ENCODE results near the gene UBQLN2. TPM values are rescaled to one million over a fixed set of nuclear protein-coding genes. Genes with fewer than 3 reads are reported as not detected.
"Not testable (repeated sequence)": the region's sequence is repeated elsewhere in the genome, so short reads cannot be mapped to it uniquely, and the experiment has no call there.

The UBQLN2 gene
- total and polyA plus RNA-seq, 2 donors = 3.8 to 21.2 TPM

- peak overlapping the region; percentile 91 to 94 for H3K27ac ChIP-seq (ENCODE audit: low read depth in 1 of 2, low read length in 1 of 2)
- DNase-seq (ENCODE audit: low read depth in 6 of 9, low spot score in 9 of 9) = peak in 6 of 9 donors; percentile 3 to 43 (median 8)
- H3K9me3 ChIP-seq (ENCODE audit: control insufficient read depth in 2 of 2, insufficient read depth in 1 of 2, low read length in 1 of 2) = no peaks in the 10 kb centered on the region
- peaks cover 0 to 6% of the 10 kb centered on the region in 2 donors for H3K36me3 ChIP-seq (ENCODE audit: control insufficient read depth in 2 of 2, insufficient read depth in 2 of 2, low read length in 1 of 2)
- H3K4me1 ChIP-seq (ENCODE audit: control insufficient read depth in 2 of 2, insufficient read depth in 2 of 2, low read length in 2 of 2) = peaks cover 0 to 8% of the 10 kb centered on the region in 2 donors
- 3% methylated on average over 23 of the region's 23 CpGs for WGBS
- H3K27me3 ChIP-seq (ENCODE audit: control insufficient read depth in 2 of 2, insufficient read depth in 1 of 2, low read length in 1 of 2) = peaks cover 0 to 3% of the 10 kb centered on the region in 2 donors
- H3K4me3 ChIP-seq (ENCODE audit: low read length in 2 of 2) = peak overlapping the region; percentile 73 to 76
These were observed 898 bp downstream of the UBQLN2 start for GRCh38 chrX:56564164-56564885.

GRCh38 chrX:56564921-56565840 lies 1.8 kb downstream of the UBQLN2 start:
- peaks cover 0 to 8% of the 10 kb centered on the region in 2 donors for H3K4me1 ChIP-seq (ENCODE audit: control insufficient read depth in 2 of 2, insufficient read depth in 2 of 2, low read length in 2 of 2)
- peak overlapping the region; percentile 73 to 76 for H3K4me3 ChIP-seq (ENCODE audit: low read length in 2 of 2)
- peak overlapping the region in 1 of 2 donors; percentile 42 for H3K27ac ChIP-seq (ENCODE audit: low read depth in 1 of 2, low read length in 1 of 2)
- no peaks in the 10 kb centered on the region for H3K9me3 ChIP-seq (ENCODE audit: control insufficient read depth in 2 of 2, insufficient read depth in 1 of 2, low read length in 1 of 2)
- WGBS = 19% methylated on average over 20 of the region's 20 CpGs
- peaks cover under 1 to 6% of the 10 kb centered on the region in 2 donors for H3K36me3 ChIP-seq (ENCODE audit: control insufficient read depth in 2 of 2, insufficient read depth in 2 of 2, low read length in 1 of 2)
- peaks cover 0 to 3% of the 10 kb centered on the region in 2 donors for H3K27me3 ChIP-seq (ENCODE audit: control insufficient read depth in 2 of 2, insufficient read depth in 1 of 2, low read length in 1 of 2)
- peak in 2 of 9 donors; percentile 1 to 34 for DNase-seq (ENCODE audit: low read depth in 6 of 9, low spot score in 9 of 9)

GRCh38 chrX:56569378-56570057 lies 6.1 kb downstream of the UBQLN2 start:
- no peaks in the 10 kb centered on the region for H3K27me3 ChIP-seq (ENCODE audit: control insufficient read depth in 2 of 2, insufficient read depth in 1 of 2, low read length in 1 of 2)
- peaks cover 6 to 8% of the 10 kb centered on the region in 2 donors for H3K36me3 ChIP-seq (ENCODE audit: control insufficient read depth in 2 of 2, insufficient read depth in 2 of 2, low read length in 1 of 2)
- H3K9me3 ChIP-seq (ENCODE audit: control insufficient read depth in 2 of 2, insufficient read depth in 1 of 2, low read length in 1 of 2) = no peaks in the 10 kb centered on the region
- H3K4me3 ChIP-seq (ENCODE audit: low read length in 2 of 2) = no peak overlapping the region
- no peak overlapping the region for H3K27ac ChIP-seq (ENCODE audit: low read depth in 1 of 2, low read length in 1 of 2)
- 72% methylated on average over 6 of the region's 6 CpGs for WGBS
- DNase-seq (ENCODE audit: low read depth in 6 of 9, low spot score in 9 of 9) = no peak
- peaks cover 0 to 8% of the 10 kb centered on the region in 2 donors for H3K4me1 ChIP-seq (ENCODE audit: control insufficient read depth in 2 of 2, insufficient read depth in 2 of 2, low read length in 2 of 2)

DNA sequence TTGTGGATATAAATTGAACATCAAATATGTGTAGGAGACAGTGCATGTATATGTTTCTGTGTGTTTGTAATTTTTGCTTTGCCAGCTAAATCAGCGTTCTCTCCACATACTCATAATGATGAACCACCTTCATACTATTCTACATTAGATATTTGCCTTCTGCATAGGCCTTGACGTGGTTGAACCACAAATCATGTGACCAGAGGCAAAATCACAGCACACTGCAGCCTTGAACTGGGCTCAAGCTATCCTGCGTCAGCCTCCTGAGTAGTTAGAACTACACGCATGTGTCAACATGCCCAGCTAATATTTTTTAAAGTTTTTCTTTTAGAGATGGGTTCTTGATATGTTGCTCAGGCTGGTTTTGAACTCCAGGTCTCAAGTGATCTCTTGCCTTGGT lies 9.5 kb downstream of the UBQLN2 start:
- DNase-seq (ENCODE audit: low read depth in 6 of 9, low spot score in 9 of 9) = no peak
- 72% methylated on average over 4 of the region's 4 CpGs for WGBS

GRCh38 chrX:56574861-56575260 lies 11.4 kb downstream of the UBQLN2 start:
- DNase-seq (ENCODE audit: low read depth in 6 of 9, low spot score in 9 of 9) = no peak
- H3K36me3 ChIP-seq (ENCODE audit: control insufficient read depth in 2 of 2, insufficient read depth in 2 of 2, low read length in 1 of 2) = peaks cover 0 to 8% of the 10 kb centered on the region in 2 donors
- no peaks in the 10 kb centered on the region for H3K27me3 ChIP-seq (ENCODE audit: control insufficient read depth in 2 of 2, insufficient read depth in 1 of 2, low read length in 1 of 2)
- 98% methylated on average over 3 of the region's 3 CpGs for WGBS
- no peaks in the 10 kb centered on the region for H3K4me1 ChIP-seq (ENCODE audit: control insufficient read depth in 2 of 2, insufficient read depth in 2 of 2, low read length in 2 of 2)
- H3K4me3 ChIP-seq (ENCODE audit: low read length in 2 of 2) = no peak overlapping the region
- no peak overlapping the region for H3K27ac ChIP-seq (ENCODE audit: low read depth in 1 of 2, low read length in 1 of 2)
- peaks cover 0 to 3% of the 10 kb centered on the region in 2 donors for H3K9me3 ChIP-seq (ENCODE audit: control insufficient read depth in 2 of 2, insufficient read depth in 1 of 2, low read length in 1 of 2)

More for the DNA sequence above, 9.5 kb downstream of the UBQLN2 start:
- Histone ChIP-seq H3K4me1 (ENCODE audit: control insufficient read depth in 2 of 2, insufficient read depth in 2 of 2, low read length in 2 of 2) (no peaks in the 10 kb centered on the region), H3K27me3 (ENCODE audit: control insufficient read depth in 2 of 2, insufficient read depth in 1 of 2, low read length in 1 of 2) (no peaks in the 10 kb centered on the region), H3K9me3 (ENCODE audit: control insufficient read depth in 2 of 2, insufficient read depth in 1 of 2, low read length in 1 of 2) (no peaks in the 10 kb centered on the region), H3K4me3 (ENCODE audit: low read length in 2 of 2) (no peak overlapping the region), H3K27ac (ENCODE audit: low read depth in 1 of 2, low read length in 1 of 2) (no peak overlapping the region), H3K36me3 (ENCODE audit: control insufficient read depth in 2 of 2, insufficient read depth in 2 of 2, low read length in 1 of 2) (peaks cover 3 to 8% of the 10 kb centered on the region in 2 donors)

GRCh38 chrX:56576721-56577120 lies 13.3 kb downstream of the UBQLN2 start:
- Histone ChIP-seq H3K36me3 (ENCODE audit: control insufficient read depth in 2 of 2, insufficient read depth in 2 of 2, low read length in 1 of 2) (peaks cover 0 to 2% of the 10 kb centered on the region in 2 donors), H3K4me1 (ENCODE audit: control insufficient read depth in 2 of 2, insufficient read depth in 2 of 2, low read length in 2 of 2) (no peaks in the 10 kb centered on the region), H3K4me3 (ENCODE audit: low read length in 2 of 2) (no peak overlapping the region), H3K27me3 (ENCODE audit: control insufficient read depth in 2 of 2, insufficient read depth in 1 of 2, low read length in 1 of 2) (no peaks in the 10 kb centered on the region), H3K9me3 (ENCODE audit: control insufficient read depth in 2 of 2, insufficient read depth in 1 of 2, low read length in 1 of 2) (peaks cover 0 to 3% of the 10 kb centered on the region in 2 donors), H3K27ac (ENCODE audit: low read depth in 1 of 2, low read length in 1 of 2) (no peak overlapping the region)
- DNase-seq (ENCODE audit: low read depth in 6 of 9, low spot score in 9 of 9) = no peak
- 86% methylated on average over 2 of the region's 2 CpGs for WGBS

DNA sequence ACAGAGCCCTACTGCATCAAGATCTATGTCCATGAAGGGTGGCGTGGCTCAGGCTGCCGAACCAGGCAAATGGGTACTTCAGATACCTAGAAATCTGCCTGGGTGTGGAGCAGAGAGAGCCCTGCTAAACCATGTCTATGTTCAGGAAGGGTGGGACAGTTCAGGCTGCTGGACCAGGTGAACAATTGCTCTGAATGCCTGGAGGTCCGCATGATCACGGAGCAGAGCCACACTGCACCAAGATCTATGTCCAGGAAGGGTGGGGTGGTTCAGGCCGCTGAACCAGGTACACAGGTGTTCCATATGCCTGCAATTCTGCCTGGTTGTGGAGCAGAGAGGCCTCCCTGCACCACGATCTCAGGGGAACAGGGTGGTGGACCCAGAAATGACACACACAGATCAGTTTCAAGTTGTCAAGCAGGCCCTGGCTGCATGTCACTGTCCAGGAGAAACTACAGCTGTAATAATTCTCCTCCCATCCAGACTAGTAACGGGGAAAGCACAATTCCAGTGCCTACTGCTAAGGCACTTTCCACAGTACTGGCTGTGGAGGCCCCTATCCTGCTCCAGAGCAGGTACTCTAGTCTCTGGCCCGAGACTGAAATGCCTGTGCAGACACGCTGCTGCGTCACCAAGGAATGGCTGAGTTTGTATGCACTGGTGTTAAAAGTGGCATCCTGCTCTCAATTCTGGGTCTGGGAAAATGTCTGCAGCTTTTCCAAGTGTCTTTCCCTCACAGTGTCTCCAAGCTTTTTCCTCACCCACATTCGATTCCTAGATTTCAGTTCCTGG lies 25.2 kb downstream of the UBQLN2 start:
- no peak for DNase-seq (ENCODE audit: low read depth in 6 of 9, low spot score in 9 of 9)
- WGBS = 97% methylated on average over 11 of the region's 11 CpGs
- H3K27me3 ChIP-seq (ENCODE audit: control insufficient read depth in 2 of 2, insufficient read depth in 1 of 2, low read length in 1 of 2) = no peaks in the 10 kb centered on the region
- no peak overlapping the region for H3K4me3 ChIP-seq (ENCODE audit: low read length in 2 of 2)
- H3K36me3 ChIP-seq (ENCODE audit: control insufficient read depth in 2 of 2, insufficient read depth in 2 of 2, low read length in 1 of 2) = no peaks in the 10 kb centered on the region
- H3K4me1 ChIP-seq (ENCODE audit: control insufficient read depth in 2 of 2, insufficient read depth in 2 of 2, low read length in 2 of 2) = no peaks in the 10 kb centered on the region
- no peak overlapping the region for H3K27ac ChIP-seq (ENCODE audit: low read depth in 1 of 2, low read length in 1 of 2)
- peaks cover 0 to 6% of the 10 kb centered on the region in 2 donors for H3K9me3 ChIP-seq (ENCODE audit: control insufficient read depth in 2 of 2, insufficient read depth in 1 of 2, low read length in 1 of 2)

DNA sequence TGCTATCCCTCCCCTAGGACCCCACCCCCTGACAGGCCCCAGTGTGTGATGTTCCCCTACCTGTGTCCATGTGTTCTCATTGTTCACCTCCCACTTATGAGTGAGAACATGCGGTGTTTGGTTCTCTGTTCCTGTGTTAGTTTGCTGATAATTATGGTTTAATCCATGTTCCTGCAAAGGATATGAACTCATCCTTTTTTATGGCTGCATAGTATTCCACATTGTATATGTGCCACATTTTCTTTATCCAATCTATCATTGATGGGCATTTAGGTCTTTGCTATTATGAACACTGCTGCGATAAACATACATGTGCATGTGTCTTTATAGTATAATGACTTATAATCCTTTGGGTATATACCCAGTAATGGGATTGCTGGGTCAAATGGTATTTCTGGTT lies 28.4 kb downstream of the UBQLN2 start:
- H3K4me1 ChIP-seq (ENCODE audit: control insufficient read depth in 2 of 2, insufficient read depth in 2 of 2, low read length in 2 of 2) = not testable (repeated sequence)

More for the DNA sequence above, 28.4 kb downstream of the UBQLN2 start:
- not testable (repeated sequence) for H3K36me3 ChIP-seq (ENCODE audit: control insufficient read depth in 2 of 2, insufficient read depth in 2 of 2, low read length in 1 of 2); DNase-seq (ENCODE audit: low read depth in 6 of 9, low spot score in 9 of 9); H3K27me3 ChIP-seq (ENCODE audit: control insufficient read depth in 2 of 2, insufficient read depth in 1 of 2, low read length in 1 of 2); H3K9me3 ChIP-seq (ENCODE audit: control insufficient read depth in 2 of 2, insufficient read depth in 1 of 2, low read length in 1 of 2); H3K27ac ChIP-seq (ENCODE audit: low read depth in 1 of 2, low read length in 1 of 2); H3K4me3 ChIP-seq (ENCODE audit: low read length in 2 of 2)
- 98% methylated on average over 2 of the region's 2 CpGs for WGBS
